NCI-H69 (cell line): ENCODE measurements around the gene ENPP5.

Source experiments
- DNase-seq: peaks from one replicate; lab custom pipeline; 2025; lab: John Stamatoyannopoulos, UW

The ENPP5 gene, protein sequence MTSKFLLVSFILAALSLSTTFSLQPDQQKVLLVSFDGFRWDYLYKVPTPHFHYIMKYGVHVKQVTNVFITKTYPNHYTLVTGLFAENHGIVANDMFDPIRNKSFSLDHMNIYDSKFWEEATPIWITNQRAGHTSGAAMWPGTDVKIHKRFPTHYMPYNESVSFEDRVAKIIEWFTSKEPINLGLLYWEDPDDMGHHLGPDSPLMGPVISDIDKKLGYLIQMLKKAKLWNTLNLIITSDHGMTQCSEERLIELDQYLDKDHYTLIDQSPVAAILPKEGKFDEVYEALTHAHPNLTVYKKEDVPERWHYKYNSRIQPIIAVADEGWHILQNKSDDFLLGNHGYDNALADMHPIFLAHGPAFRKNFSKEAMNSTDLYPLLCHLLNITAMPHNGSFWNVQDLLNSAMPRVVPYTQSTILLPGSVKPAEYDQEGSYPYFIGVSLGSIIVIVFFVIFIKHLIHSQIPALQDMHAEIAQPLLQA

GRCh38 chr6:46170357-46171289, at the start of gene ENPP5:
TSS of gene ENPP5 (minus strand) at chr6:46170980. CDS start at chr6:46168262, 2,718 bp downstream.
- peak; percentile 99 for DNase-seq

- DNase-seq = no peak
Observed at GRCh38 chr6:46219661-46220060, 48.9 kb upstream of the ENPP5 start.

- no peak for DNase-seq
Observed at GRCh38 chr6:46218457-46218856, 47.7 kb upstream of the ENPP5 start.

DNA sequence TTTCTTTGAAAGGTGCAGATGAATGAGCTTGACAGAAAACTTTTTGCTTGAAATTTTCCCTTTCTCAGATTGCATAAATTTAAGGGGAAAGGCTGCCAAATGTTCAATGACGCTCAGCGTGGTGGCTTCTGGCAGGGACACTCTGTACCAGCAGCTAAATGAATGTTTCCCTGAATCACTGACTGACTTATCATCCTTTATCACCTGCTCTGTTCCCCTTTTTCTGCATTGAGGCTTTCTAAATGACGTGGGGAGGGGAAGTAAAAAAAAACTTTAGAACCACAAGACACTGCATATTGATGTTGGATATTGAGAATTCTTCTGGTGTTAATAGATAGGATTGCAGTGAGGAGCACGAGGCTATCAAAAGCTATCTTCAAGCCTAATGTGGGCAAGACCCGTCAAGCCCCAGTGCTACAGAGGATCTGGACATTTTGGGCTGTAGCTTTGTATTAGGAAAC, 46.9 kb upstream of the ENPP5 start:
- DNase-seq = no peak

DNA sequence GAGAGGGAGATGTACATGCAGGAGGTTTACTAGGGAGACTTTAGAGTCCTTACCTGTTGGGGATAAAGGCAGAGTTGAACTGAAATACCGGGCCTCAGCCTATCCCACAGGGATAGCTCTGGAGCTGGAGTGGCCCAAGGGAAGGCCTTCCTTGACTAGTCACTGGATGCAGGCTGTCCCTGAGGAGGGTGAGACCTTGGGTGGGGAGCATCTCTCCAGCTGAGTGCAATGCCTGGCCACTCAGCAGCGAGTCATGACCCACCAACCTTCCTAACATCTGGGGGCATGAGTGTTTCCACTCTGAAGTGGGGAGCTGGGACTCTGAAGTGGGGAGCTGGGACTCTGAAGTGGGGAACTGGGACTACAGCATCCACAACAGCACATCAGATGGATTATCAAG, 46.1 kb upstream of the ENPP5 start:
- no peak for DNase-seq

- DNase-seq = no peak
Observed at GRCh38 chr6:46215777-46216176, 45.0 kb upstream of the ENPP5 start.

DNA sequence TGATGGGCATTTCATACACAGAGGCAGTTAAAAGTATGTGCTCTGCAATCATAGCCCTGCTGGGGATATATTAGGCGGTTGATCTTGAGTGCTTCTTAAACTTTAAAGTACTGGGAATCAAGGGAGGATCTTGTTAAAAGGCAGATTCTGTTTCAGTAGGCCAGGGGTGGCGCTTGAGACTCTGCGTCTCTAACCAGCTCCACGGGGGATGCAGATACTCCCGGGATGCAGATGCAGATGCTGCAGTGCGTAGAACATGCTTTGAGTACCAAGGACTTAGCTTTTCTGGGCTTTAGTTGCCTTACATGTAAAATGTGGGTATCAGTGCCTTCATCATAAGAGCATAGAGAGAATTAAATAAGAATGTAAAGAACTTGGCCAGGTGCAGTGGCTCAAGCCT, 44.4 kb upstream of the ENPP5 start:
- peak; percentile 27 for DNase-seq

DNA sequence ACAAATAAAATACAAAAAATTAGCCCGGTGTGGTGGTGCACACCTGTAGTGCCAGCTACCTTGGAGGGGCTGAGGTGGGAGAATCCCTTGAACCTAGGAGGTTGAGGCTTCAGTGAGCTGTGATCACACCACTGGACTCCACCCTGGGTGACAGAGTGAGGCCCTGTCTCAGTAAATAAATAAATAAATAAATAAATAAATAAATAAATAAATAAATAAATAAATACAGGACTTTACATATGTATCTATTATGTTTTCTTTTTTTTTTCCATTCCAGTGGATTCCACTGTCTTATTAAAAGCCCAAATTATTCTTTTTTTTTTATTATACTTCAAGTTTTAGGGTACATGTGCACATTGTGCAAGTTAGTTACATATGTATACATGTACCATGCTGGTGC, 41.1 kb upstream of the ENPP5 start:
- DNase-seq = no peak

- no peak for DNase-seq
Observed at GRCh38 chr6:46210294-46210693, 39.5 kb upstream of the ENPP5 start.

DNA sequence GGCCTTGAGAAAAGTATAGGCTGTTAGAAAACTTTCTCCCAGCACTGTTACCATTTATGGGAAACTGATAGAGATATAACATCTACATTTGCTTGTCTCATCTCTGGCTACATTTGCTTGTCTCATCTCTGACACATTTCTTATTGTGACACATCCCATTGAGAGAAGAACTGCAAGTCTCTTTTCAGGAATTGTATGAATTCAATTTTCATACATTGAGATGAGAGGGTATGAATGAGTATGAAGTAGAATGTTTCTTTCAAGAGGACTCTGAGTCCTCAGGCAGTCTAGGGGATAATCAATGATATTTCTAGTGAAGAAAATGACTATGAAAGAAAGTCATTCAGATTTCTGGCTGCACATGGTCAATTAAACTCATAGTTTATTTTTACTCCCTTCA, 37.5 kb upstream of the ENPP5 start:
- no peak for DNase-seq

DNA sequence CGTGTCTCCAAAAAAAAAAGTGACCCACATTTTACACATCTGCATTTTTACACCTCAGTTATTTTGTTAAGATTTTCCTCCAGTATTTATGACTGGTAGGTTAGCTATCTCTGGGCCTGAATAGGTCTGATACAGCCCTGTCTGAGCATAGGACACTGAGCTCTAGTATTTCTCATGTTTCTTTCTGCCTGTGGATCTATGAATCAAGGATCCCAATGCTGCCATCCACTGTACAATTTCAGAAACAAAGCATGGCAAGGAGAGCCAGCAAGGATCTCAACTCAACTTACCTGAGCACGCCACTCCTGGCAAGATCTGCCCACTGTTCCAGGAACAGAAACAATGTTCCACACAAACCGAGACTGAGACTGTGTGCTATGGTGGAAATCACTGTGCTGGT, 36.4 kb upstream of the ENPP5 start:
- DNase-seq = peak; percentile 44

DNA sequence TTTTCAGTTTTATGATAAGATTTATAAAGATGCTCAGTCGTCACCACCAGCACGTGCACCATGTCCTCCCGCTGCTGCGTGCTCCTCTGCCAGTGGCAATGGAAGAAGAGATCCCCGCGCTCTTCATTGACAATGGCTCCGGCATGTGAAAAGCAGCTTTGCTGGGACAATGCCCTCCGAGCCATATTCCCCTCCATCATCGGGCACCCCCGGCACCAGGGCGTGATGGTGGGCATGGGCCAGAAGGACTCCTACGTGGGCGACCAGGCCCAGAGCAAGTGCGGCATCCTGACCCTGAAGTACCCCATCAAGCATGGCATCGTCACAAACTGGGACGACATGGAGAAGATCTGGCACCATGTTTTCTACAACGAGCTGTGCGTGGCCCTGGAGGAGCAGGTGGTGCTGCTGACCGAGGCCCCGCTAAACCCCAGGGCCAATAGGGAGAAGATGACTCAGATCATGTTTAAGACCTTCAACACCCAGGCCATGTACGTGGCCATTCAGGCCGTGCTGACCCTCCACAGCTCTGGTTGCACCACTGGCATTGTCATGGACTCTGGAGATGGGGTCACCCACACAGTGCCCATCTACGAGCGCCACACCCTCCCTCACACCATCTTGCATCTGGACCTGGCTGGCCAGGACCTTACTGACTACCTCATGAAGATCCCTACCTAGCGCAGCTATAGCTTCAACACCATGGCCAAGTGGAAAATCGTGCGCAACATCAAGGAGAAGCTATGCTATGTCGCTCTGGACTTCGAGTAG, 34.3 kb upstream of the ENPP5 start:
- no peak for DNase-seq

DNA sequence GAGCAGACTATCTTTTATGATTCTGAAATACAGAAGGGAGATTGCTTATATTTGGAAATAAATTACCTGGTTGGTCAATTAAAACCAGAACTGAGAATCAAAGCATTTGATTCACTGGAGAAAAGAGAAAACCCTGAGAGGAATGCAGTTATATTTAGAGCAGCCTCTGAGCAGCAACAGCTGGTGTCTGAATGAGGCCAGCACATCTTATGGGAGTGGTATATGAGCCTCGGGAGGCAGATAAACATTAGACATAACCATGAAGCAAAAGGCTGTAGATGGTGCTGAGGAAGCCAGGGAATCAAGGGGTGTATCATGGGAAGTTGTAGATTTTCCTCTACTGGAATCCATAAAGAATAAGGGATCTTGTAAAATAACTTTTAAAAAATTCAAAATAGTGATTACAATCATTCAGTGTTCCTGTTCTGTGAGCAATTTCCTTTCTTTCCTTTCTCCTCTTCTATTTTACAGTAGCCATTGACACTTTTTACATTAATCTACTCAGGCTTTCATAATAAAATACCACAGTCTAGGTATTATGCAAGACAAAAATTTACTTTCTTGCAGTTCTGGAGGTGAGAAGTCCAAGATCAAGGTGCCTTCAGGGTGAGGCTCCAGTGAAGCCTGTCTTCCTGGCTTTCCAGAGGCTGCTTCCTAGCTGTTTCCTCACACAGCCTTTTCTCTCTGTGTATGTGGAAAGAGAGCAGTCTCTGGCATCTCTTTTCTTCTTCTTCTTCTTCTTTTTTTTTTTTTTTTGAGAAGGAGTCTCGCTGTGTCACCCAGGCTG, 32.8 kb upstream of the ENPP5 start:
- no peak for DNase-seq

DNA sequence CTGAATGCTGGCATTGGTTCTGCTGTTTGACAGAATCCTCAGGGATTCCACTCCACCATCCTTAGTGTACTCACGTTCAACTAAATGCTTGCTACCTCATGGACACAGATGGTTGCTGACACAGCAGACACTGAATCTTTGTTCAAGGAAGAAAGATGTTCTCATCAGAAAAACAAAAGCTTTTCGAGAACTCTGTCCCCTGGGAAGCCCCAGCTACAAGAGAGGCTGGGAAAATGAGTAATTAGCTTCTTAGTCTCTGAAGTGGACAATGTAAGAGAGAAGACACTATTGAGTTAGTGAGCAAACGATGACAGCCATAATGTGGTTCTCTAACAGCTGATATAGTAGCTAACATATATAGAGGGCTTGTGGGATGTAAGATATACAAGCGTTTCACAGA, 30.9 kb upstream of the ENPP5 start:
- DNase-seq = peak; percentile 83

GRCh38 chr6:46199387-46199786, 28.6 kb upstream of the ENPP5 start:
- no peak for DNase-seq

GRCh38 chr6:46191961-46192360, 21.2 kb upstream of the ENPP5 start:
- no peak for DNase-seq

- DNase-seq = no peak
Observed at GRCh38 chr6:46190889-46191288, 20.1 kb upstream of the ENPP5 start.

DNA sequence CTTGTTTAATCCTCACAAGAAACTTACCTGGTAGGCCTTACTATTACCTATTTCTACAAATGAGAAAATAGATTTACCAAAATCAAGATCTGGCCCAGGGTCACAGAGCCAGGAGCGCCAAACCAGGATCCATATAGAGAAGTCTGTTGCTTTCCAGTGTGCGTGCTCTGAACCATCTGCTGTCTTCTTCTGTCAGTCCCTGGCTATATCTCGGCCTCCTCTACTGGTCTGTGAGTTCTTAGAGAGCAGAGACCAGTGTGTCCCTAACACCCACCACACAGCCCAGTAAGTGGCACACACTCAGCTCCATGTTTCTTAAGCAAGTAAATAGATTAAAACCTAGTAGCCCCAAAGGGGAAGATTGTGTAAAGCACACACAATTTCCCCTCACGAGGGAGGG, 18.9 kb upstream of the ENPP5 start:
- DNase-seq = no peak

- DNase-seq = no peak
Observed at GRCh38 chr6:46186583-46186982, 15.8 kb upstream of the ENPP5 start.

DNA sequence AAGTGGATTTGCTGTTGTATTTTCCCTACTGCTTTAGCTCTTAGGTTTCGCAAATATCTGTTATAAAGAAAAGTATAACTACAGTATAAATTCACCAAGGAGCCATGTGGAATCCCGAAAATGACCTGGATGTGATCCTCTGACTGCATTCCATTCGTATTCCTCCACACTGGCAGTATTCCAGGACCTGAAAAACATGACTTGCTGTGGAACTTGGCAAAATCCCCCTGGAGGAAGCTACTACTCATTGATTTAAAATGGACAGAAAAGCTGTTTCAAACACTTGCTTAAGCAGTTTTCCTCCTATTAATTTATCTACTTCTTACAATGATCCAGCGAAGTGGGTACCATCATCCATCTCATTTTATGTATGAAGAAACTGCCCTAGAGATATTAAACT, 13.3 kb upstream of the ENPP5 start:
- DNase-seq = peak; percentile 5

GRCh38 chr6:46175976-46176375, 5.2 kb upstream of the ENPP5 start:
- DNase-seq = peak; percentile 75
